HUES6 (cell line): ENCODE data around the gene POLE.

Source experiments
- H3K27ac ChIP-seq: 2 replicates; pipeline ENCODE4 v1.7.0; 2013; ENCODE audit warnings: low read depth, mild to moderate bottlenecking, low read length, inconsistent platforms
- H3K27me3 ChIP-seq: 2 replicates; pipeline ENCODE4 v1.6.1; 2013; ENCODE audit warnings: low read length; ENCODE audit not compliant: control insufficient read depth, insufficient read depth
- H3K36me3 ChIP-seq: 2 replicates; pipeline ENCODE4 v1.6.1; 2013; ENCODE audit warnings: low read length; ENCODE audit not compliant: control insufficient read depth, insufficient read depth
- H3K4me1 ChIP-seq: 2 replicates; pipeline ENCODE4 v1.6.1; 2013; ENCODE audit warnings: low read length; ENCODE audit not compliant: control insufficient read depth, insufficient read depth
- H3K4me3 ChIP-seq: 2 replicates; pipeline ENCODE4 v1.5.1; 2013; ENCODE audit warnings: low read depth, low read length
- H3K9ac ChIP-seq: one replicate; pipeline ENCODE4 v1.6.1; 2013; ENCODE audit warnings: mild to moderate bottlenecking, low read length
- H3K9me3 ChIP-seq: 2 replicates; pipeline ENCODE4 v1.6.1; 2013; ENCODE audit warnings: low read depth, low read length; ENCODE audit not compliant: control insufficient read depth, insufficient read depth

Gene POLE

GRCh38 chr12:132664206-132665148, 22.7 kb downstream of the POLE start:
- Histone ChIP-seq H3K4me1 (no peaks in the 10 kb centered on the region), H3K36me3 (peaks cover 99% of the 10 kb centered on the region), H3K9me3 (no peaks in the 10 kb centered on the region), H3K9ac (no peak overlapping the region), H3K27ac (no peak overlapping the region), H3K27me3 (no peaks in the 10 kb centered on the region), H3K4me3 (no peak overlapping the region)

GRCh38 chr12:132662901-132663755, 24.0 kb downstream of the POLE start:
- Histone ChIP-seq H3K9me3 (no peaks in the 10 kb centered on the region), H3K27ac (no peak overlapping the region), H3K9ac (no peak overlapping the region), H3K27me3 (no peaks in the 10 kb centered on the region), H3K4me3 (no peak overlapping the region), H3K36me3 (peaks cover 99% of the 10 kb centered on the region), H3K4me1 (no peaks in the 10 kb centered on the region)

- no peaks in the 10 kb centered on the region for H3K9me3 ChIP-seq
- H3K9ac ChIP-seq, result no peak overlapping the region
- no peak overlapping the region for H3K27ac ChIP-seq
- H3K36me3 ChIP-seq, result peaks cover 100% of the 10 kb centered on the region
- H3K4me1 ChIP-seq, result no peaks in the 10 kb centered on the region
- no peaks in the 10 kb centered on the region for H3K27me3 ChIP-seq
- H3K4me3 ChIP-seq, result no peak overlapping the region
Measured at GRCh38 chr12:132661972-132662371, 25.2 kb downstream of the POLE start.

- Histone ChIP-seq H3K36me3 (peaks cover 100% of the 10 kb centered on the region), H3K27ac (no peak overlapping the region), H3K27me3 (no peaks in the 10 kb centered on the region), H3K9ac (no peak overlapping the region), H3K9me3 (no peaks in the 10 kb centered on the region), H3K4me1 (no peaks in the 10 kb centered on the region), H3K4me3 (no peak overlapping the region)
Measured at GRCh38 chr12:132660996-132661395, 26.1 kb downstream of the POLE start.

GRCh38 chr12:132660052-132660451, 27.1 kb downstream of the POLE start:
- Histone ChIP-seq H3K36me3 (peaks cover 99% of the 10 kb centered on the region), H3K9me3 (no peaks in the 10 kb centered on the region), H3K4me1 (no peaks in the 10 kb centered on the region), H3K9ac (no peak overlapping the region), H3K4me3 (no peak overlapping the region), H3K27ac (no peak overlapping the region), H3K27me3 (no peaks in the 10 kb centered on the region)

- no peaks in the 10 kb centered on the region for H3K4me1 ChIP-seq
- H3K9ac ChIP-seq, result no peak overlapping the region
- H3K36me3 ChIP-seq, result peaks cover 99% of the 10 kb centered on the region
- H3K27me3 ChIP-seq, result no peaks in the 10 kb centered on the region
- H3K9me3 ChIP-seq, result no peaks in the 10 kb centered on the region
- no peak overlapping the region for H3K27ac ChIP-seq
- H3K4me3 ChIP-seq, result no peak overlapping the region
Measured at GRCh38 chr12:132659146-132659545, 28.0 kb downstream of the POLE start.

GRCh38 chr12:132658149-132658894, 28.8 kb downstream of the POLE start:
- no peak overlapping the region for H3K27ac ChIP-seq
- no peak overlapping the region for H3K4me3 ChIP-seq
- no peak overlapping the region for H3K9ac ChIP-seq
- no peaks in the 10 kb centered on the region for H3K9me3 ChIP-seq
- peaks cover 98% of the 10 kb centered on the region for H3K36me3 ChIP-seq
- H3K4me1 ChIP-seq, result no peaks in the 10 kb centered on the region
- H3K27me3 ChIP-seq, result no peaks in the 10 kb centered on the region

GRCh38 chr12:132657004-132657727, 30.0 kb downstream of the POLE start:
- Histone ChIP-seq H3K9ac (no peak overlapping the region), H3K9me3 (no peaks in the 10 kb centered on the region), H3K4me3 (no peak overlapping the region), H3K27me3 (no peaks in the 10 kb centered on the region), H3K4me1 (no peaks in the 10 kb centered on the region), H3K36me3 (peaks cover 98% of the 10 kb centered on the region), H3K27ac (no peak overlapping the region)

GRCh38 chr12:132653567-132654290, 33.4 kb downstream of the POLE start:
- Histone ChIP-seq H3K4me1 (no peaks in the 10 kb centered on the region), H3K36me3 (peaks cover 96% of the 10 kb centered on the region), H3K4me3 (no peak overlapping the region), H3K9ac (no peak overlapping the region), H3K27me3 (no peaks in the 10 kb centered on the region), H3K9me3 (no peaks in the 10 kb centered on the region), H3K27ac (no peak overlapping the region)
